Measurements from ENCODE around the gene FAM20A.

GRCh38 chr17:68560966-68561720 lies 40.0 kb downstream of the FAM20A start:
- TF ChIP-seq ZNF292 (tag by site-specific recombination; IDR thresholded peaks at IDR 0.05; ENCODE audit: borderline replicate concordance, low read depth) (no peak), ZNF202 (tag by site-specific recombination; IDR thresholded peaks at IDR 0.05; ENCODE audit: borderline replicate concordance) (no peak), ZNF140 (tag by site-specific recombination; IDR thresholded peaks at IDR 0.05) (no peak), GFI1B (tag by site-specific recombination; IDR thresholded peaks at IDR 0.05) (no peak), GLIS1 (tag by site-specific recombination; IDR thresholded peaks at IDR 0.05) (no peak), ZBTB8A (tag by site-specific recombination; IDR thresholded peaks at IDR 0.05) (no peak), ZNF768 (tag by site-specific recombination; IDR thresholded peaks at IDR 0.05) (no peak), YY1 (tag by site-specific recombination; IDR thresholded peaks at IDR 0.05) (no peak), OVOL3 (tag by site-specific recombination; IDR thresholded peaks at IDR 0.05) (no peak), SP2 (tag by site-specific recombination; IDR thresholded peaks at IDR 0.05) (no peak), ZNF585B (tag by site-specific recombination; IDR thresholded peaks at IDR 0.05) (no peak)
- TF ChIP-seq, protein P1, sequence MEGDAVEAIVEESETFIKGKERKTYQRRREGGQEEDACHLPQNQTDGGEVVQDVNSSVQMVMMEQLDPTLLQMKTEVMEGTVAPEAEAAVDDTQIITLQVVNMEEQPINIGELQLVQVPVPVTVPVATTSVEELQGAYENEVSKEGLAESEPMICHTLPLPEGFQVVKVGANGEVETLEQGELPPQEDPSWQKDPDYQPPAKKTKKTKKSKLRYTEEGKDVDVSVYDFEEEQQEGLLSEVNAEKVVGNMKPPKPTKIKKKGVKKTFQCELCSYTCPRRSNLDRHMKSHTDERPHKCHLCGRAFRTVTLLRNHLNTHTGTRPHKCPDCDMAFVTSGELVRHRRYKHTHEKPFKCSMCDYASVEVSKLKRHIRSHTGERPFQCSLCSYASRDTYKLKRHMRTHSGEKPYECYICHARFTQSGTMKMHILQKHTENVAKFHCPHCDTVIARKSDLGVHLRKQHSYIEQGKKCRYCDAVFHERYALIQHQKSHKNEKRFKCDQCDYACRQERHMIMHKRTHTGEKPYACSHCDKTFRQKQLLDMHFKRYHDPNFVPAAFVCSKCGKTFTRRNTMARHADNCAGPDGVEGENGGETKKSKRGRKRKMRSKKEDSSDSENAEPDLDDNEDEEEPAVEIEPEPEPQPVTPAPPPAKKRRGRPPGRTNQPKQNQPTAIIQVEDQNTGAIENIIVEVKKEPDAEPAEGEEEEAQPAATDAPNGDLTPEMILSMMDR (tag by site-specific recombination; IDR thresholded peaks at IDR 0.05): no peak

Data from HEK293 (cell line).